Activated B cell treated with CpG ODN at 0.5 μM for 24 hours (primary cell): Measurements from ENCODE around the gene PPP1R27. TPM values are rescaled to one million over a fixed set of nuclear protein-coding genes. Genes with fewer than 3 reads are reported as not detected.
"Not testable (repeated sequence)": the region's sequence is repeated elsewhere in the genome, so short reads cannot be mapped to it uniquely, and the experiment has no call there.

Source experiments
- ATAC-seq: fragments of 200-7000 bp; cut with Tn5 transposase; one replicate; pipeline ENCODE4 v1.10.0; 2021; ENCODE audit warnings: low read depth, mild to moderate bottlenecking, moderate library complexity
- CTCF ChIA-PET: fragments of 350-600 bp; sonication (Branson Sonifier 250); formaldehyde crosslinking; loops from one replicate; lab custom pipeline; 2021; ENCODE audit warnings: antibody characterized with exemption; lab: Charles Lee
- POLR2A ChIA-PET: fragments of 350-600 bp; sonication (Branson Sonifier 250); formaldehyde crosslinking; loops from one replicate; lab custom pipeline; 2021; ENCODE audit warnings: antibody characterized with exemption; lab: Charles Lee
- DNase-seq: peaks from one replicate; pipeline ENCODE4 v3.0.0; 2022
- H3K27ac Mint-ChIP-seq: one replicate; pipeline ENCODE4 v1.8.0; 2020; ENCODE audit warnings: mixed read lengths
- H3K27me3 Mint-ChIP-seq: one replicate; pipeline ENCODE4 v1.8.0; 2021; ENCODE audit warnings: mixed read lengths
- H3K36me3 Mint-ChIP-seq: one replicate; pipeline ENCODE4 v1.8.0; 2021; ENCODE audit warnings: low read depth, mixed read lengths
- H3K4me1 Mint-ChIP-seq: one replicate; pipeline ENCODE4 v1.8.0; 2021; ENCODE audit warnings: mixed read lengths
- H3K4me3 Mint-ChIP-seq: one replicate; pipeline ENCODE4 v1.8.0; 2020; ENCODE audit warnings: mild to moderate bottlenecking, mixed read lengths
- H3K9me3 Mint-ChIP-seq: one replicate; pipeline ENCODE4 v1.8.0; 2020; ENCODE audit warnings: mixed read lengths
- intact Hi-C: fragments of 100-400 bp; cut with micrococcal nuclease; formaldehyde crosslinking; loops from one replicate; pipeline ENCODE4 v1.15.1; 2024
- total RNA-seq: library from RNA; stranded (reverse); gene quantifications from 2 replicates; pipeline ENCODE4 v1.2.3, GENCODE V29; 2022
- TF ChIP-seq, protein P1 (sequence below): fragments of 200-600 bp; IDR thresholded peaks from one replicate; pipeline ENCODE4 v1.8.0; 2022; ENCODE audit warnings: antibody characterized with exemption, mild to moderate bottlenecking

Gene PPP1R27
- total RNA-seq, 1 donor from 2014 or later, result not detected

DNA sequence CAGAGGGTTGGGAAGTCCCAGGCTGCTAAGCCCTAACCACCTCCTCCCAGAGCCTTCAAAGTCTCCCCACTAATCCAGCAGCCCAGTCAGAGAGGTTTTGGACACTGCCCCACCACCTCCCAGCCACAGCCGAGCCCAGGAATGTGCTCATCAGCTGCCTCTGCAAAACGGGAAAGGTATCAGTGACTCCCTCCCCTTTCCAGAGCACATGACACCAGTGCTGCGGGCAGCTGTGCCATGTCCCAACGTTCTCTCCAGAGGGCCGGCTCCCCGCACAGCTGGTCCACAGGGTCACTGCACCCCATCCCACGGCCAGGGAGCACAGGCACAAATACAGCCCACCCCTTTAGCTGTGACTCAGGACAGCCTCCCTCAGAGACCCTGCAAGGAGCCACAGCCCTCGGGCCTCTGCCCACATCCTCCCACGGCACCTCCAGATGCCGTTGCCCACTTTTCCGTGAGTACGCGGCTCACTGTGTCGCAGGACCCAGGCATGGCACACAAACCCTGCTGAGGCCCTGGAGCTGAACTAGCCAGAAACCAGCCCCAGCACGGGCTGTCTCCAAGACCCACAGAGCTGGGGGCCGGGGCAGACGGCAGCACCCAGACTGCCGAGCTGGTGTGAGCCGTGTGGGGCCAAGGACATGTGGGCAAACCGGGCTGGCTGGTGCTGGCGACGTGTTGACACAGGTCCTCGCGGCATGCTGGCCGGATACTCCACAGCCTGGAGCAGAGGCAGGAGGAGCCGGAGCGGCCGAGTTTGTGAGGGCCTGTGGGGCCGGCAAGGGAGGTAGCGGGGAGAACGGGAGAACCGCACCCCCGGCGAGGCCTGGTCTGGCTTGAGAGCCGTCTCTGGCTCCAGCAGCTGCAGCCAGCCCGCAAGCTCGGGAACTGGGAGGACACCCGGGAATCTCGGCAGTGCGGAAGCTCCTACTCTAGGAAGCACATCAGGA lies 6.3 kb upstream of the PPP1R27 start:
- TF ChIP-seq, protein P1, sequence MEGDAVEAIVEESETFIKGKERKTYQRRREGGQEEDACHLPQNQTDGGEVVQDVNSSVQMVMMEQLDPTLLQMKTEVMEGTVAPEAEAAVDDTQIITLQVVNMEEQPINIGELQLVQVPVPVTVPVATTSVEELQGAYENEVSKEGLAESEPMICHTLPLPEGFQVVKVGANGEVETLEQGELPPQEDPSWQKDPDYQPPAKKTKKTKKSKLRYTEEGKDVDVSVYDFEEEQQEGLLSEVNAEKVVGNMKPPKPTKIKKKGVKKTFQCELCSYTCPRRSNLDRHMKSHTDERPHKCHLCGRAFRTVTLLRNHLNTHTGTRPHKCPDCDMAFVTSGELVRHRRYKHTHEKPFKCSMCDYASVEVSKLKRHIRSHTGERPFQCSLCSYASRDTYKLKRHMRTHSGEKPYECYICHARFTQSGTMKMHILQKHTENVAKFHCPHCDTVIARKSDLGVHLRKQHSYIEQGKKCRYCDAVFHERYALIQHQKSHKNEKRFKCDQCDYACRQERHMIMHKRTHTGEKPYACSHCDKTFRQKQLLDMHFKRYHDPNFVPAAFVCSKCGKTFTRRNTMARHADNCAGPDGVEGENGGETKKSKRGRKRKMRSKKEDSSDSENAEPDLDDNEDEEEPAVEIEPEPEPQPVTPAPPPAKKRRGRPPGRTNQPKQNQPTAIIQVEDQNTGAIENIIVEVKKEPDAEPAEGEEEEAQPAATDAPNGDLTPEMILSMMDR, result no peak
- no peak overlapping the region for H3K27ac Mint-ChIP-seq
- CTCF ChIA-PET, result no interaction called here
- H3K27me3 Mint-ChIP-seq, result no peaks in the 10 kb centered on the region
- H3K4me1 Mint-ChIP-seq, result no peaks in the 10 kb centered on the region
- DNase-seq (no peak), ATAC-seq (no peak)
- POLR2A ChIA-PET, result interaction anchor here (0.6 kb wide), 1 partner anchor 34 kb away, joined by 5 read pairs; no protein-coding TSS in a partner anchor
- H3K4me3 Mint-ChIP-seq, result no peak overlapping the region
- intact Hi-C loops, result no loop called here
- H3K9me3 Mint-ChIP-seq, result no peaks in the 10 kb centered on the region
- H3K36me3 Mint-ChIP-seq, result peaks cover 31% of the 10 kb centered on the region

DNA sequence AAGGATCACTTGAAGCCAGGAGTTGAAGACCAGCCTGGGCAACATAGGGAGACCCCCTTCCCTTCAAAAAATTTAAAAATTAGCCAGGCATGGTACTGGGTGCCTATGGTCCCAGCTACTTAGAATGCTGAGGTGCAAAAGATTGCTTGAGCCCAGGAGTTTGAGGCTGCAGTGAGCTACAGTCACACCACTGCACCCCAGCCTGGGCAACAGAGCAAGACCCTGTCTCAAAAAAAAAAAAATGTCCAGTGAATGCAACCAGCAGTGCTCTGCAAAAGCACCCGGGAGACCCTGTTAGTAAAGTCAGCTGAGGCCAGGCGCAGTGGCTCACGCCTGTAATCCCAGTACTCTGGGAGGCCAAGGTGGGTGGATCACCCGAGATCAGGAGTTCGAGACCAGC lies 5.2 kb upstream of the PPP1R27 start:
- H3K9me3 Mint-ChIP-seq, H3K27ac Mint-ChIP-seq, H3K4me3 Mint-ChIP-seq, ATAC-seq, intact Hi-C loops, H3K4me1 Mint-ChIP-seq, POLR2A ChIA-PET, H3K27me3 Mint-ChIP-seq, DNase-seq, CTCF ChIA-PET: not testable (repeated sequence)
- peaks cover 24% of the 10 kb centered on the region for H3K36me3 Mint-ChIP-seq

DNA sequence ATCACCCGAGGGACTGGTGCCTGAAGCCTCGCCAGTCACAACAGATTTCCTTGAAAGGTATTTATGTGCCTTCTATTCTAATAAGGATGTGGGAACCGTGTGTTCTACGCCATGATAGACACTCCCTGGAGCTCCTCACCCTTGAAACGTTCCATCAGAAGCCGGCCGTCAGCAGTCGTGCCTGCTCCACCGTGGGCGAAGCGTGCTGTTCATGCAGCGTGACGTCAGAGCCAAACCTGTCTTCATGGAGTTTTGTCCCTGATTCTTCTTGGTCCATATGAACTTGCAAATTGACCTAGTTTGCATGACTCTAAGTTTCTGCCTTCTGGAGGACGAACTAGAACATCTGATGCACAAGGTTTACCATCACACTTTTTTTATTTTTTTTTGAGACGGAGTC lies 4.5 kb upstream of the PPP1R27 start:
- TF ChIP-seq, protein P1, result no peak
- H3K4me3 Mint-ChIP-seq, result no peak overlapping the region
- no peaks in the 10 kb centered on the region for H3K9me3 Mint-ChIP-seq
- POLR2A ChIA-PET, result no interaction called here
- ATAC-seq (no peak), DNase-seq (no peak)
- no peaks in the 10 kb centered on the region for H3K4me1 Mint-ChIP-seq
- peaks cover 17% of the 10 kb centered on the region for H3K36me3 Mint-ChIP-seq
- intact Hi-C loops, result no loop called here
- no peaks in the 10 kb centered on the region for H3K27me3 Mint-ChIP-seq
- CTCF ChIA-PET, result no interaction called here
- H3K27ac Mint-ChIP-seq, result no peak overlapping the region

DNA sequence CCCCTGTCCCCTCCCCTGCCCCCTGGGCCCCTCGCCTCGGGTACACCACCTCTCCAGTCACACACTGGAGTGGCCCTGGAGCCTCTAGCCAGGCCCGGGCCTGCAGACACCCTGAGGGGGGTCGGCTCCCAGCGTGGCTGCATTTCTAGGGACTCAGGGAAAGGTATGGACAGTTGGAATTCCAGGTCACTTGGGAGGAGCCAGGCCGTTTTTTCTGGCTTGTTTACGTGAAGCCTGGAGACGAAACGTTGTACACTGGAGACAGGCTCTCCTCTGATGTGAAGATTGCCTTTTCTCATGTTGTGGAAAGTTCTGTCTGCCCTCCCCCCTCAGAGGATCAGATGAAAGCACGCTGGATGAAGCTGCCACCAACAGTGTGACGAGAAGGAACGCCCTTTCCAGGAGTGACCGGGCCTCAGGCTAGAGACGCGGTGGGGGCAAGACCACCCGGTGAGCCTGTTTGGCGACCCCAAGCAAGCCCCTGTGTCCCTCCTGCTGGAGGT lies 4.0 kb upstream of the PPP1R27 start:
- H3K27ac Mint-ChIP-seq, result no peak overlapping the region
- intact Hi-C loops, result no loop called here
- TF ChIP-seq, protein P1, result no peak
- no peak for ATAC-seq
- no peaks in the 10 kb centered on the region for H3K27me3 Mint-ChIP-seq
- H3K4me1 Mint-ChIP-seq, result peaks cover 2% of the 10 kb centered on the region
- ChIA-PET CTCF (no interaction called here), POLR2A (no interaction called here)
- no peaks in the 10 kb centered on the region for H3K9me3 Mint-ChIP-seq
- H3K4me3 Mint-ChIP-seq, result no peak overlapping the region
- peaks cover 12% of the 10 kb centered on the region for H3K36me3 Mint-ChIP-seq
- no peak for DNase-seq

DNA sequence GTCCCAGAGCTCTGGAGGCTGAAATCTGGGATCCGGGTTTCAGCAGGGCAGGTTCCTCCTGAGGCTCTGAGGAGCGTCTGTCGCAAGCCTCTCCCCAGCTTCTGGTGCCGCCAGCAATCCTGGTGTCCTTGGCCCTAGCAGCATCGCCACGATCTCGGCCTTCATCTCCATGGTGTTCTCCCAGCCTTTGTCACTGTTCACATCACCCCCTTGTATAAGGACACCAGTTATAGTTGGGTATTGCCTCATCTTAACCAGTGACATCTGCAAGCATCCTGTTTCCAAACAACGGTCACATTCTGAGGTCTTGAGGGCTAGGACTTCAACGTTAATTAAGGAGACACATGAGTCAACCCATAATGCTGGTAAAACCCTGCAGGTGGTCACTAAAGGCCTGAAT lies 2.8 kb upstream of the PPP1R27 start:
- peaks cover 2% of the 10 kb centered on the region for H3K36me3 Mint-ChIP-seq
- TF ChIP-seq, protein P1, result no peak
- DNase-seq (no peak), ATAC-seq (no peak)
- no peak overlapping the region for H3K27ac Mint-ChIP-seq
- peaks cover 4% of the 10 kb centered on the region for H3K4me1 Mint-ChIP-seq
- POLR2A ChIA-PET, result no interaction called here
- no peak overlapping the region for H3K4me3 Mint-ChIP-seq
- H3K9me3 Mint-ChIP-seq, result no peaks in the 10 kb centered on the region
- H3K27me3 Mint-ChIP-seq, result no peaks in the 10 kb centered on the region
- intact Hi-C loops, result no loop called here
- CTCF ChIA-PET, result no interaction called here
